Measurements from ENCODE around the gene LRMDA.

Gene LRMDA

DNA sequence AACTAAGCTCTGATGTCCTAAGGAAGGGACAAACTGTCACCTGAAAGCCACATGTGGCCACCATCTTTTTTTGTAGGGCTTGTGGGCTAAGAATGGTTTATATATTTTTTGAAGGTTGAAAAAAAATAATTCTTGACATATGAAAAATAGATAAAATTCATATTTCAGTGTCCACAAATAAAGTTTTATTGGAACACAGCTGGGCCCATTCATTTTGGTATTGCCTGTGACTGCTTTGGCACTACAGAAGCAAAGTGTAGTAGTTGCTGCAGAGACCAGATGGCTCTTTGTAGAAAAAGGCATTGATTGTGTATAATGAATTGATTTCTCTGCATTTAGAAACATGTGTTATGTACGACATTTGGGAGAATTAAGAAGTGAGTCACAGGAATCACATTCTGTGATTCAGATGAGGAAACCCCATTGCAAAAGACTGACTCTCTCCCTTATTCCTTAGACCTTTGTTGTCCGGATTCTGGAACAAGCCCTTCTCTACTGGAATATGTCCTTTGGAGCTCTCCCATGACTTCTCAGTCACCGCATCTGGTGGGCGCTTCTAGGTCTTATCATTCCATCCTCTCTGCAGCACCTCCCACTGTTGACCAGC lies 438.7 kb downstream of the LRMDA start:
- DNase-seq (ENCODE audit: low read depth in 2 of 2) = no peak

DNA sequence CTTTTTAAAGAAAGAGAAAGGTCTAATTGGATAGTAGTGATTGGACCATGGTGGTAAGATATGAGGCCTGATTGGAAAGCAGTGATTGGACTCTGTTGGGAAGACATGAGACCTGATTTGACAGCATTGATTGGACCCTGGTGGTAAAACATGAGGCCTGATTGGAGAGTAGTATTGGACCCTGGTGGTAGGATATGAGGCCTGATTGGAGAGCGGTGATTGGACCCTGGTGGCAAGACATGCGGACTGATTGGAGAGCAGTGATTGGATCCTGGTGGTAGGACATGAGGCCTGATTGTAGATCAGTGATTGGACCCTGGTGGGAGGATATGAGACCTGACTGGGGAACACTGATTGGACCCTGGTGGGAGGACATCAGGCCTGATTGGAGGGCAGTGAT lies 444.3 kb downstream of the LRMDA start:
- no peak for DNase-seq (ENCODE audit: low read depth in 2 of 2)

GRCh38 chr10:75876710-75877109 lies 445.3 kb downstream of the LRMDA start:
- DNase-seq (ENCODE audit: low read depth in 2 of 2) = no peak

- no peak for DNase-seq (ENCODE audit: low read depth in 2 of 2)
Observed at GRCh38 chr10:75877877-75878276, 446.5 kb downstream of the LRMDA start.

- no peak for DNase-seq (ENCODE audit: low read depth in 2 of 2)
Observed at GRCh38 chr10:75878586-75878985, 447.2 kb downstream of the LRMDA start.

DNA sequence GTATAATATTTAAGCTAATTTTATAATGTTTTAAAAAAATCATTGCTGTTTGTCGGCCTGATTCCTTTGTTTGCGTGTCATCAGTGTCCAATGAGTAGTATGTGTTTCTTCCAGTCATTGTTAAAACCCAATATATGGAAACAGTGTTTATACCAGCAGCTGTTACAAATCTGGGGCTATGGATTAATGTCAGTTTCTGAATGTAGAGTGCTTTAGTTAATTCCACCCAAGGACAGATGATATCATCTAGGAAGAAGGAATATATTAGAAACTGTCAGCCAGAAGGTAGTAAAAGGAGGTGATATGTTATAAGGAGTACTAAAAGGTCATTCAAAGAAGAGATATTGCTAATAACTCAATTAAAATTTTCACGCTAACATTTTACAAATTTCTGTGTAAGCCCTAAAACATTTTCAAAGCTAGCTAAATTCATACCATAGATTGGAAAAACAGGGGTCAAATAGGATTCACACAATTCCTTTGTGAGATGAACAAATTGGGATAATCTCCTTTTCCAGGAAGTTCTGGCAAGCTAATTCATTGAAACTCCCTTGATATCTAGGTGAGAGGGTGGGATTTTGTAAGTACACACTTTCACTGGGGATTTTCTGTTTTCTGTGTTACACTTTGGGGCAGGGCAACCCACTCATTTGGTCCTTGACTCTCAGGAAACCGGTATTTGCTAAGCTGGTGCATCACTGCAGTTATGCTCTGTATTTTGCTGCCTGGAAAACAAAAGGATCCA lies 448.8 kb downstream of the LRMDA start:
- DNase-seq (ENCODE audit: low read depth in 2 of 2) = no peak

- DNase-seq (ENCODE audit: low read depth in 2 of 2) = no peak
Observed at GRCh38 chr10:75883081-75884072, 452.0 kb downstream of the LRMDA start.

DNA sequence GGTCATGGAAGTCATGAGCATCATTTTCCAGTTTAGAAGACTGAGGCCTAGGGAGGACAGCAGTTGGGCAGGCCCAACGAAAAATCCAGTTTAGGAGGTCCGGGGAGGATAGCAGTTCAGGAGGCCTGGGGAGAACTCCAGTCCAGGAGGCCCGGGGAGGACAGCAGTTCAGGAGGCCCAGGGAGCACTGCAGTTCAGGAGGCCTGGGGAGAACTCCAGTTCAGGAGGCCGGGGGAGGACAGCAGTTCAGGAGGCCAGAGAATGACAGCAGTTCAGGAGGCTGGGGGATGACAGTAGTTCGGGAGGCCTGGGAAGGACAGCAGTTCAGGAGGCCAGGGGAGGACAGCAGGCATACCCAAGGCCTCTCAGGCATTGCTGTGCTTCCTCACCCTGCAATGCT lies 453.4 kb downstream of the LRMDA start:
- DNase-seq (ENCODE audit: low read depth in 2 of 2) = no peak

- no peak for DNase-seq (ENCODE audit: low read depth in 2 of 2)
Observed at GRCh38 chr10:75887369-75887768, 455.9 kb downstream of the LRMDA start.

DNA sequence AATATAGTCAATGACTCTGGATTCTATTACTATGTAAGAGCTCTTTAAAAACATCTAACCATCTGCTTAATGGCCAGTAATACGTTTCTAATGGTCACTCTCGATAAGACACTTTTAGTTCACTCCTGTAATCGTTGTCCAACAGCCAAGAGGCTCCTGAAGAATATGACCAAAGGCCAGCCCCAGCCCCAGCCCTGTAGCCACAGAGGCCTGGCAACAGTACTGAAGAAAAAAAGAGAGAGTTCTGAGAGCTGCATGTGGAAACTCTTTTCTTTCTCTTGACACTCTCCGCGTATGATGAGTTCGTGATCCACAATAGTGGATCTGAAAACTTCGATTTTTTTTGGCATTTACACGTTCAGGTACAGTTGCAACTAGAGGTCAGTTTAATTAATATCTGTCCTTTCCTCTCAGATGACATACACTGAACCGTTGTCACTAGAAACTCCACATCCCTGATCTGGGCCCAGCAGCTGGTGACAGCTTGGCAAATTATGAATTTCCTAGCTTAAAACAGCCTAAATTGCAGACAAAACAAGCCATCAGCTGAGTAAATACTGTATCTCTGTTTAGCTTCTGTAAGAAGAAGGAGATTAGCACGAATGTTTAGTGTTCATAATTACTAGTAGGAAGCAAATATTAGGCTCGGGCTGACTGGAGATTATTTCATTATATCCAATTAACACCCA lies 456.7 kb downstream of the LRMDA start:
- DNase-seq (ENCODE audit: low read depth in 2 of 2) = no peak

- DNase-seq (ENCODE audit: low read depth in 2 of 2) = no peak
Observed at GRCh38 chr10:75889051-75889450, 457.6 kb downstream of the LRMDA start.

GRCh38 chr10:75894761-75895160 lies 463.3 kb downstream of the LRMDA start:
- no peak for DNase-seq (ENCODE audit: low read depth in 2 of 2)

GRCh38 chr10:75895259-75895658 lies 463.8 kb downstream of the LRMDA start:
- no peak for DNase-seq (ENCODE audit: low read depth in 2 of 2)

DNA sequence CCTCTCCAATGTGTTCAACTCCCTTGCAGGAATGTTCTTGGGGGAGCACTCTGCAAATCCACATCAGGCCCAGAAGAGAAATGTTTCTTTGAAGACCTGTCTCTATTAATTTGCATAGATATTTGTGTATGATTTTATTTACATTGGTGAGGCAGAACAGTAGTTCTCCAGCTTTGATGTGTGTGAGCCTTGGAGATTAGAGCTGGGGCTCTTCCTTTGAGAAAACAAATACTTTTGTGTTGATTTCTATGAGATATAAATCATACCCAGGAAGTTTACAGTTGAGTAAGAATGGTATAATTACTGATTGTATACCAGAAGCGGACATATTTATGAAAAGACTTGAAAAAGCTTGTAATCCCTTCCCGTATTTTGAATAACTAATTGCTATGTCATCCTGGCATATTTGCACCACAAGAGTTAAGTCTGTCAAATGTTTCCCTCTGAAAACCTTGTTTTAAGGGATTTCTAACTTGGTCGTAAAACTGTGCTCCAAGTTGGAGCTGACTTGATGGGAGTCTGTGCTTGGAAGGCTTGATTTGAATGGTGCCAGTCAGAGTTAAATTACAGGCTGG lies 468.5 kb downstream of the LRMDA start:
- DNase-seq (ENCODE audit: low read depth in 2 of 2) = no peak

DNA sequence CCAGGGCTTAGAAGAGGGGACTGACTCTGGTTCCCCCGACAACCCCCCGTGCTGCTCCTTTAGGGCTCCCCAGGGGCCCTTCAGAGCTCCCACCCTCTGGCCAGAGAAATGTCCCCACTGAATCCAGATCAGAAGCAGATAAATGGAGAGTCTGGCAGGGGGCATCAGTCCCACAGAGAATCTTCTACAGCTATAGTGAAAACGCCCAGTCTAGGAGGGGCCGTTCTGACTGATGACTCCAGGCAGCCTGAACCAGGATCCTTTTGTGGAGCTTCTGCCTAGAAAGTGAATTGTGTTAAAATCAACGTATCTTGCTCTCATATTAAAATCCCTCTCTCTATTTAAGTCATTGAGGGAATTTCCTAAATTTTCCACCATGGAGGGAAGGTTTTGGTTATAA lies 471.4 kb downstream of the LRMDA start:
- no peak for DNase-seq (ENCODE audit: low read depth in 2 of 2)

GRCh38 chr10:75904499-75905283 lies 473.3 kb downstream of the LRMDA start:
- no peak for DNase-seq (ENCODE audit: low read depth in 2 of 2)

DNA sequence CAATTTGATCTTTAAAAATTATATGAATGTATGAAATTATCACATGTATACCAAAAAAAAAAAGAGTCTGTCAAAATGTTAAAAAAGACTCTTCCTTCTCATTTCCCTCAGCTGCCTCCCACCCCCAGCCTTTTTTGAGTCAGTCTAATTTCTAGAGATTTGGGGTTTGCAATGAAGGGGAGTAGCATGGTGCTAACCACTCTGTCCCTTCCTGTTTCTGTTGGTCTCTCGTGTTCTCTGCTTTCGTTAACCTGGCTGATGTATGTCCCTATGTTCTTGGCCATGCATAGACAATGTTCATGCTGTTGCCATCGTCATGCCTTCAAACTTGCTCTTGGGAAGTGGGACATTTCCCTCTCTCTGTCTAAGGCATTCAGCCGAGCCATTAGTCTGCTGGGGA lies 474.1 kb downstream of the LRMDA start:
- no peak for DNase-seq (ENCODE audit: low read depth in 2 of 2)

DNA sequence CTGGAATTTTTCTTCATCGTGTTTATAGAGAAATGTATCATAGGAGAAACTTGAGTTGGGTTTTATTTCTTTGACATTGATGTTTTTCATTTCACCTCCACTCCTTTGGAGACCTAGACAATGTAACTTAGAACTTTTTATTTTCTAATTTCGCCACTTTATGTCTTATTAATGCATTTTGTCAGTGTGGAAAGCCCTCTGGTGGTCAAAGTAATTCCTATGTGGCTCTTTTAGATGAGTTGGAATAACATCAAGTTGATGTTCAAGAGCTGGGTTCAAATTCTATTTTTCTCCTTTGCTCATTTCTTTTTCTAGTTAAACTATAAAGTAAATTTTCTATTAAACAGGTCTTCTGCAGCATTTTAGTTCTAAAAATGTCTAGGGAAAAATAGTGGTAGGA lies 478.6 kb downstream of the LRMDA start:
- no peak for DNase-seq (ENCODE audit: low read depth in 2 of 2)

GRCh38 chr10:75911426-75911825 lies 480.0 kb downstream of the LRMDA start:
- DNase-seq (ENCODE audit: low read depth in 2 of 2) = no peak

GRCh38 chr10:75916906-75917305 lies 485.5 kb downstream of the LRMDA start:
- DNase-seq (ENCODE audit: low read depth in 2 of 2) = no peak

- DNase-seq (ENCODE audit: low read depth in 2 of 2) = no peak
Observed at GRCh38 chr10:75919913-75920312, 488.5 kb downstream of the LRMDA start.
